Activated CD4-positive, alpha-beta memory T cell treated with anti-CD3 and anti-CD28 coated beads for 36 hours (primary cell): ENCODE measurements around the gene MAP1LC3C. TPM values are rescaled to one million over a fixed set of nuclear protein-coding genes. Genes with fewer than 3 reads are reported as not detected.

Experiments used
- CTCF ChIA-PET: fragments of 350-600 bp; sonication (Branson Sonifier 250); formaldehyde crosslinking; loops from one replicate; lab custom pipeline; 2021; ENCODE audit warnings: antibody characterized with exemption, inconsistent platforms; lab: Charles Lee
- POLR2A ChIA-PET: fragments of 350-600 bp; sonication (Branson Sonifier 250); formaldehyde crosslinking; loops from one replicate; lab custom pipeline; 2021; ENCODE audit warnings: antibody characterized with exemption; lab: Charles Lee
- DNase-seq: peaks from one replicate; pipeline ENCODE4 v3.0.0-alpha.2; 2020
- H3K27ac Mint-ChIP-seq: one replicate; pipeline ENCODE4 v1.8.0; 2021; ENCODE audit warnings: mixed read lengths
- H3K27me3 Mint-ChIP-seq: one replicate; pipeline ENCODE4 v1.8.0; 2021; ENCODE audit warnings: mixed read lengths
- H3K36me3 Mint-ChIP-seq: one replicate; pipeline ENCODE4 v1.8.0; 2021; ENCODE audit warnings: mixed read lengths
- H3K4me1 Mint-ChIP-seq: one replicate; pipeline ENCODE4 v1.8.0; 2021; ENCODE audit warnings: low read depth, mixed read lengths
- H3K4me3 Mint-ChIP-seq: one replicate; pipeline ENCODE4 v1.8.0; 2021; ENCODE audit warnings: mild to moderate bottlenecking, mixed read lengths
- H3K9me3 Mint-ChIP-seq: one replicate; pipeline ENCODE4 v1.8.0; 2021; ENCODE audit warnings: mixed read lengths
- intact Hi-C: fragments of 100-400 bp; cut with micrococcal nuclease; formaldehyde crosslinking; loops from one replicate; pipeline ENCODE4 v1.15.1; 2023
- total RNA-seq, 2 experiments: library from RNA; stranded (reverse); gene quantifications; one replicate each; pipeline ENCODE4 v1.2.3, GENCODE V29; 2021

MAP1LC3C gene
- total RNA-seq, 2 experiments from 2014 or later = not detected

- Mint-ChIP-seq H3K27me3 (peaks cover 8% of the 10 kb centered on the region), H3K4me1 (no peaks in the 10 kb centered on the region), H3K4me3 (no peak overlapping the region), H3K36me3 (no peaks in the 10 kb centered on the region), H3K9me3 (no peaks in the 10 kb centered on the region), H3K27ac (no peak overlapping the region)
- POLR2A ChIA-PET = no interaction called here
- CTCF ChIA-PET = no interaction called here
- no peak for DNase-seq
- intact Hi-C loops = no loop called here
These were observed 51.5 kb downstream of the MAP1LC3C start for GRCh38 chr1:241947354-241947753.

Other genes with a start within 250 kb of the MAP1LC3C start
- 10 to 100 TPM; 44.3 to 50.0 TPM for gene EXO1, start 150.9 kb downstream of the MAP1LC3C start, total RNA-seq
- gene BECN2, start 41.3 kb downstream of the MAP1LC3C start, total RNA-seq = not detected